ENCODE data around the gene LINC00632. TPM values are rescaled to one million over a fixed set of nuclear protein-coding genes. Genes with fewer than 3 reads are reported as not detected.
"Not testable (repeated sequence)": the region's sequence is repeated elsewhere in the genome, so short reads cannot be mapped to it uniquely, and the experiment has no call there.

LINC00632 gene
- total RNA-seq, result 44.6 TPM

GRCh38 chrX:140709421-140709846 lies at the start of gene LINC00632:
LINC00632 (plus strand) TSS chrX:140709759.
- peak; percentile 22 for DNase-seq

- no peak for DNase-seq
These were observed 47.9 kb upstream of the LINC00632 start for GRCh38 chrX:140661643-140662042.

DNA sequence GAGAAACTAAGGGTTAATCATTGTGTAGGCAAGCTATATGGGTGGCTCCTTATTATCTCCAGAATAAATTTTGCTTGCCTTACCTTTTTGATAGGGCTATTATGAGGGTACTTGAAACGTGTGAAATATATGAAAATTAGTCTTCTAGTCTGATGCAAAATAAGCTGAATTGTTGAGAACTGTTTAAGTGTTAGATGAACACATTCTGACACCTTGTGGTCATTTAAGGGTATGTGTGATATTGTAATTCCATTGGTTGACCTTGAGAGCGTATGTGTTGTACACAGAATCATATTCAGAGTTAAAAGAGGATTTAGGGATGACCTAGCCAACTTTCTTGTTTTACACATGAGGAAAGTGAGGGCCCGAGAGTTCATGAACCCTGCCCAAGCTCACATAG lies 44.6 kb upstream of the LINC00632 start:
- no peak for DNase-seq

DNA sequence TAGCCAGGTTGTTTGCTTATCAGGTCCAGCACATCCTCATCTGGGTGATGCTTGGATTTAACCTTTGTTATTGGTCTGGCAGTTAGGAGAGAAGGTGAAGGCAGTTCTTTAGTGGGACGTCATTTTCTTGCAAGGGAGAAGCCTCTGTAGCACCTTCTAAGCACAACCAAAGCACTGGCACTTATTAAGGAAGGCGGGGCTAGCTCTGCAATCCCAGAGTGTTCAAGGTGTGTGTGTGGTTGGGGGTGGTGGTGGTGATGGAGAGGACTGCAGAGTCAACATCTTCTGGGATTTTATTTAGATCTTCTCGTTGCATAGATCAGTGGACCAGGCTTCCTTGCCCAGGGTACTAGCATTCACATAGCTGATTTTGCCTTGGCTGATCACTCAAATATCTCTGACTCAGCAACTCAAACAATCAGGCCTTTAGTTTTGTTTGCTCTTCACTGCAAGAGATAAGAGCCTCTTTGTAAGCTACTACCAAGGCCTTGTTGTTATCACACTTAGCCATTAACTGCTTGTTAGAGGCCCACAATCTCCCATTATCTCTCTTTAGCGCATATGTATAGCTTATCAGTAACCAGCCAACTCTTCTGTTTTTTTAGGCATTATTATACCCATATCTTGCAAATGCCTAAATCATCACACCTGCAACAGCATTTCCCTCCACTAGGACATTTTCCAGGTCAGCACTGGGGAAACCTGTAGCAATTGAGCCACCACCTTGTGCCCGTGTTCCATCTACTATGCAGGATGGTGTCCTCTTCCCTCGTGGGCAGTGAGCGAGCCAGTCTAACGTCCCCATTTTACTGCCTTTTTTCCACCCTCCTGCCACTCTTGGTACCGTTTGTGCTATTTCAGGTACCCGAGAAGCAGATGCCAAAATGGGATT lies 36.5 kb upstream of the LINC00632 start:
- DNase-seq, result no peak

DNA sequence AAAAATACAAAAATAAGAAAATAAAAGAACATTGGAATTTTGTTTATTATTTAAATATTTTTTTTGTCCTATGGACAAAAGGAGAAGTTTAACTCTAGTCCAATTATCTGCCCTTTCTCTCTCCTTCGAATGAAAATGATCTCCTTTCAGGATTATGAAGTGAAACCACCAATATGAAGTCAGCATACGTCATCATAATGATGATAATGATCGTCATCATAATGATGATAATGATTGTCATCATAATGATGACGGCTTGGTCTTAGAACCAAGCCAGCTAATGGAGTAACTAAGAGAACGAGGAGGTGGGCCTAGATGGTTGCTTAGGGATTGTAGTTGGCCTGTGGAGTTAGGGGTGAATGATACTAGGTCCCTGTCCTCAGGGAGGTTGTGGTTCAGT lies 21.9 kb upstream of the LINC00632 start:
- DNase-seq, result no peak

DNA sequence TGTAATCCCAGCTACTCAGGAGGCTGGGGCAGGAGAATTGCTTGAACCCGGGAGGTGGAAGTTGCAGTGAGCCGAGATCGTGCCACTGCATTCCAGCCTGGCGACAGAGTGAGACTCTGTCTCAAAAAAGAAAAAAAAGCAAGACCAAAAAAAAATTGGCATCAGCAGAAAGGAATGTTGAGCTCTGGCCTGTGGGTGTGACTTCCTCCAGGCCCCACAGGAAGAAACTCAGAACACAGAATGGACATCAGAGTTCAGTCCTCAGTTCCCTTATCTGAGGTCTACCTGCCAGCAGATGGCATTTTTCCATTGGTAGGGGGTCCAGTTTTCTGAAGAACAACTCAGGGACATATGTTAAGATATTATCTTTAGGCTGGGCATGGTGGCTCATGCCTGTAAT lies 18.0 kb upstream of the LINC00632 start:
- DNase-seq, result not testable (repeated sequence)

GRCh38 chrX:140697618-140698017 lies 11.9 kb upstream of the LINC00632 start:
- no peak for DNase-seq

DNA sequence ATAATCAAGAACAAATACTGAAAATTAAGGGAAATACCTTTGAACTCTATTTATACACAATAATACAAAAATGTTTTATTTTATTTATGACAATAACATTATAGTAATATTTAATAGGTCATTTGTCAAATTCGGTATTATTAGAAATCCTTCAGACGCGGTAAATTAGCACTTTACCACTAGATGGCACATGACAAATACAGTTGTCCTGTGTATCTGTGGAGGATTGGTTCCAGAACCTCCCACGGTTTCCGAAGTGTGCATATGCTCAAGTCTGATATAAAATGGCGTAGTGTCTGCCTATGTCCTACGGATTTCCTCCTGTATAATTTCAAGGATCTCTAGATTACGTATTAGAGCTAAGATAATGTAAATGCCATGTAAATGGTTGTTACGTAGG lies 8.1 kb upstream of the LINC00632 start:
- no peak for DNase-seq

GRCh38 chrX:140710710-140711109 lies 1.2 kb downstream of the LINC00632 start:
- peak; percentile 50 for DNase-seq

GRCh38 chrX:140711894-140712293 lies 2.3 kb downstream of the LINC00632 start:
- DNase-seq, result no peak

DNA sequence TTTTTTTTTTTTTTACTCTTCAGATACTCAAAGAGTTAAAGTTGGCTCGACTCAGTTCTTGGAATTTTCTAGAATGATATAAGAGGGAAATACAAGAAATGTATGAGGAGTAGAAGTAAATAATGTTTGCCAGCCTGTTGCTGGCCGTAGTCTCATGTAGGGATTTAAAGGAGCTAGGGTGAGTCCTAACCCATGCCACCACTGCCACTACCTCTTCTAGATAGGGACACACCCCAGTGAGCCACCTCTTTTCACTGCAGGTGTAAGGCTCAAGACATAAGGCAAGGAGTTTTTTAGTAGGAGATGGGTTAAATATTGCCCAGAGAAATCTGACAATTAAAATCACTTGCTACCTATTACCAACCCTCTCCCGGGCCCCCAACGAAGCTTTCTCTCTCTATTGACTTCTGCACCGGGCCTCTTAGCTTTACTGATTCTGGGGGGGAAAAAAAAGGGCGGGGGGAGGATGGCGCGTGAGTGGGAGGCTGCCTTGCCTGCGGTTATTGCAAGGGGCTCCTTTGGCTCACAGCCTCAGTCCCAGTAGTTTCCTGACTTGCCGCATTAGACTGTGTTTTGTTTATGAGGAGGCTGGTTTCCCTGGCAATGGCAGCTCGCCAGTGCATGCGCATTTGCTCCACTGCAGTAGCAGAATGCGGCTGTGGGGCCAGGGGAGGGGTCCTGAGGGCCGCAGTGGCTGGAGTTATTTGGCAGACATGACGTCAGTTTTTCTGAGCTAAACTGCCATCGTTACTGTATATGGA lies 3.0 kb downstream of the LINC00632 start:
- peak; percentile 34 for DNase-seq

GRCh38 chrX:140713174-140713539 lies 3.6 kb downstream of the LINC00632 start:
- DNase-seq, result no peak

DNA sequence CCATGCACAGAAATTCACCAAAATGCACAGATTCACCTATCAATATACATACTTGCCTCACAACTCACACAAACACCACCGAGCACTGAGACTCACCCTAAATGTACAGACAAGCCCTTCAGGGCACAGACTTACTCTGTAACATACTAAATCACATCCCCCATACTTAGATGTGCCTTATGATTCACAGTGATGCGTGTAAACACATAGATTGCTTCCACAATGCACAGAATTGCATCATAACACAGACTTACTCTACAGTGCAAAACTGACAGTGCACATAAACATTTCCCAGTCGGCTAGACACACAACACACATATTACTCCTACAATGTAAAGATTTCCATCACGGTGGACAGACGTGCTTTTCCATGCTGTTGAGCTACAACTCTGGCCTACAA lies 6.2 kb downstream of the LINC00632 start:
- no peak for DNase-seq

DNA sequence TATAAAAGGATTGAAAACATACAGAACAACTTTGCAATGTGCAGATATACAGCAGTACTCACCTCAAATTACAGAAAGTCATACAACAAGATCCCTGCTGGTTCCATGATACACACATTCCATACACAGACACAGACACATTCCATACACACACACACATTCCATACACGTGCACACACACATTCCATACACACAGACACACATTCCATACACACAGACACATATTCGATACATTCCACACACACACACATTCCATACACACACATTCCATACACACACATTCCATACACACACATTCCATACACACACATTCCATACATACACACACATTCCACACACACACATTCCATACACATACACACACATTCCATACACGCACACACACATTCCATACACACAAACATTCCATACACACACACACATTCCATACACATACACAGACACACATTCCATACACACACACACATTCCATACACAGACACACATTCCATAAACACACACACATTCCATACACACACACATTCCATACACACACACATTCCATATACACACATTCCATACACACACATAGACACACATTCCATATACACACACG lies 13.7 kb downstream of the LINC00632 start:
- no peak for DNase-seq

- no peak for DNase-seq
These were observed 14.8 kb downstream of the LINC00632 start for GRCh38 chrX:140724309-140724708.

DNA sequence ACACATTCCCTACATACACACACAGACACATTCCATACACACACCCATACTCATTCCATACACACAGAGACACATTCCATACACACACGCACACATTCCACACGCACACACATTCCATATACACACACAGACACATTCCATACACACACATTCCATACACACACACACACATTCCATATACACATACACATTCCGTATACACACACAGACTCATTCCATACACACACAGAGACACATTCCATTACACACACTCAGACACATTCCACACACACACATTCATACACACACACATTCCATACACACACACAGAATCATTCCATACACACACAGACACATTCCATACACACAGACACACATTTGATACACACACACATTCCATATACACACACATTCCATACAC lies 15.2 kb downstream of the LINC00632 start:
- no peak for DNase-seq

GRCh38 chrX:140725500-140725899 lies 15.9 kb downstream of the LINC00632 start:
- DNase-seq, result no peak

DNA sequence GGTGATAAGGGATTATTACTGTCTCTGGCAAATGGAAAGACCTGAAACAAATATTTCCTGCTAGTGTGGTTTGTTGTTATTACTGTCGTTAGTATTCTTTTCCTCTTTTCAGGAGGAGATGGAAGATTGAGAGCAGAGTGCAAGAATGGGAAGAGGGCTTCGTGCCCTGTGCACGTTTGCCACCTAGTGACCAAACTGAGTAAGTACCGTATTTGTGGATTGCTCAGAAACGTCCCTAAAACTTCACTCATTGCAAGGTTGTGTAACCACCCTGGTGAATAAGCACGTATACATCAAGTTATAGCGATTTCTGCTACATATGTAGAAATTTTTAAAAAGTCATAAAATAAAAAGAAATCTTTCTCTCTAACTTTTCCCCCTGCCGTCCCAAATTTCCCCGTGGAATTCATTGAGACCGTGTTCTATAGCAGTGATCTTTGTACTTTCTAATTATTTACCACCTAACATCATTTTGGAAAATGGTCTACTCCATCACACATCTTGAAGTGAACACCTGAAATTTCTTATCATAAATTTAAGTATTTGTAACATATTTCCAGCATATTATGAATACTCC lies 24.3 kb downstream of the LINC00632 start:
- DNase-seq, result peak; percentile 2

DNA sequence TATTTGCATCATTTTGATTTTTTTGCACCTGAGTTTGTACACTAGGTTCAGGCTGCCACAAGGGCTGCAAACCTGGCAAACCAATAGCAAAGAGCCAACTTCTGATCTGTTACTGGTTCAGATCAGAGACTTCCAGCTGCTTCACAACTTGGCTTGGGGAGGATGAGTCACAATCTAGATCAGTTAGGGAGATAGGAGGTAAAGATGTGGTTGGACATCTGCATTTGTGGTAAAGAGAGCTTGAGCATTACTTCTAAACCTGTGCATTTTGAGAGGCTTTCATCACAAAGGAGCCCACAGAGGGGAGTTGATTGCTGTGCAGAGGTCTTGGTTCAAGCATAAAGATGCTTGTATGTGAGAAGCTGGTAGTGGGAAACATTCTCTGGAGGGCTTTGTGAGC lies 34.5 kb downstream of the LINC00632 start:
- no peak for DNase-seq

- no peak for DNase-seq
These were observed 47.4 kb downstream of the LINC00632 start for GRCh38 chrX:140756941-140757340.

DNA sequence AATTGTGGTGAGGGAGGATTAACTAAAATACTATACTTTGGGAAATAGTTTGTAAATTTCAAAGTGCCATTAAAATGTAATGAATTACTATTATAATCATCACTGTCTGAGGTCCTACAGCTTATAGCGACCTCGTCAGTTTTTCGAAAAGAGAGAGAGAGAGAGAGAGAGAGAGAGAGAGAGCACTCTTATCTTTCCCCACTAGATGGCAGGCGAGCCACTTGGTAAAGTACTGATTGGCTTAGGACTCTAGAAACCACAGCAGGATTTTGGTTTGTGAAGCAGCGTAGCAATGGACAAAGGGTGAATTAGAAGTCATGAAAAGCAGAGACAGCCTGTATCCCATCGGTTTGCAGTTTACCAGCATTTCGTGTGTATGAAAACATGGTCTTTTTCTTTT lies 52.5 kb downstream of the LINC00632 start:
- no peak for DNase-seq

GRCh38 chrX:140764401-140764919 lies 54.9 kb downstream of the LINC00632 start:
- peak; percentile 11 for DNase-seq
